HEK293 (cell line): Measurements from ENCODE around the gene PYDC2.

Experiments
- FEZF1 ChIP-seq: fragments of 450-650 bp; formaldehyde crosslinking; IDR thresholded peaks from 2 replicates; pipeline ENCODE4 v1.5.1; 2016; ENCODE audit warnings: missing biosample characterization, missing genetic modification characterization
- GLIS2 ChIP-seq: fragments of 450-650 bp; formaldehyde crosslinking; IDR thresholded peaks from 2 replicates; pipeline ENCODE4 v1.5.1; 2016; ENCODE audit warnings: missing biosample characterization, missing genetic modification characterization
- KLF10 ChIP-seq: fragments of 450-650 bp; IDR thresholded peaks from 2 replicates; pipeline ENCODE4 v1.5.1; 2018; ENCODE audit warnings: missing biosample characterization, mild to moderate bottlenecking, missing genetic modification characterization
- KLF16 ChIP-seq: fragments of 450-650 bp; formaldehyde crosslinking; IDR thresholded peaks from 2 replicates; pipeline ENCODE4 v1.5.1; 2017; ENCODE audit warnings: missing biosample characterization, missing genetic modification characterization
- REPIN1 ChIP-seq: fragments of 450-650 bp; formaldehyde crosslinking; IDR thresholded peaks from 2 replicates; pipeline ENCODE4 v1.5.1; 2017; ENCODE audit warnings: missing biosample characterization, missing genetic modification characterization, low read depth
- YY2 ChIP-seq: fragments of 450-650 bp; formaldehyde crosslinking; IDR thresholded peaks from 2 replicates; pipeline ENCODE4 v1.5.1; 2016; ENCODE audit warnings: missing biosample characterization, missing genetic modification characterization
- ZBTB21 ChIP-seq: fragments of 450-650 bp; formaldehyde crosslinking; IDR thresholded peaks from 2 replicates; pipeline ENCODE4 v1.5.1; 2017; ENCODE audit warnings: missing biosample characterization, missing genetic modification characterization
- ZBTB44 ChIP-seq: fragments of 450-650 bp; IDR thresholded peaks from 2 replicates; pipeline ENCODE4 v1.5.1; 2018; ENCODE audit warnings: missing biosample characterization, mild to moderate bottlenecking, missing genetic modification characterization
- ZNF23 ChIP-seq: fragments of 450-650 bp; formaldehyde crosslinking; IDR thresholded peaks from 2 replicates; pipeline ENCODE4 v1.5.1; 2016; ENCODE audit warnings: missing biosample characterization, missing genetic modification characterization, borderline replicate concordance
- ZNF239 ChIP-seq: fragments of 450-650 bp; formaldehyde crosslinking; IDR thresholded peaks from 2 replicates; pipeline ENCODE4 v1.5.1; 2016; ENCODE audit warnings: missing biosample characterization, missing genetic modification characterization
- ZNF26 ChIP-seq: fragments of 450-650 bp; formaldehyde crosslinking; IDR thresholded peaks from 2 replicates; pipeline ENCODE4 v1.5.1; 2016; ENCODE audit warnings: missing biosample characterization, missing genetic modification characterization
- ZNF280D ChIP-seq: fragments of 450-650 bp; formaldehyde crosslinking; IDR thresholded peaks from 2 replicates; pipeline ENCODE4 v1.5.1; 2016; ENCODE audit warnings: missing biosample characterization, missing genetic modification characterization
- ZNF341 ChIP-seq: fragments of 450-650 bp; formaldehyde crosslinking; IDR thresholded peaks from 2 replicates; pipeline ENCODE4; 2016; ENCODE audit warnings: low read depth, missing biosample characterization, missing genetic modification characterization
- ZNF37A ChIP-seq: fragments of 450-650 bp; IDR thresholded peaks from 2 replicates; pipeline ENCODE4 v1.5.1; 2018; ENCODE audit warnings: missing biosample characterization, missing genetic modification characterization
- ZNF433 ChIP-seq: fragments of 450-650 bp; formaldehyde crosslinking; IDR thresholded peaks from 2 replicates; pipeline ENCODE4 v1.5.1; 2016; ENCODE audit warnings: missing biosample characterization, missing genetic modification characterization, low read depth
- ZNF629 ChIP-seq: fragments of 450-650 bp; formaldehyde crosslinking; IDR thresholded peaks from 2 replicates; pipeline ENCODE4 v1.5.1; 2017; ENCODE audit warnings: missing biosample characterization, missing genetic modification characterization
- ZNF792 ChIP-seq: fragments of 450-650 bp; formaldehyde crosslinking; IDR thresholded peaks from 2 replicates; pipeline ENCODE4 v1.5.1; 2016; ENCODE audit warnings: missing biosample characterization, missing genetic modification characterization
- ZSCAN16 ChIP-seq: fragments of 450-650 bp; formaldehyde crosslinking; IDR thresholded peaks from 2 replicates; pipeline ENCODE4 v1.5.1; 2016; ENCODE audit warnings: missing biosample characterization, missing genetic modification characterization
- ZXDB ChIP-seq: fragments of 450-650 bp; formaldehyde crosslinking; IDR thresholded peaks from 2 replicates; pipeline ENCODE4 v1.5.1; 2016; ENCODE audit warnings: missing biosample characterization, missing genetic modification characterization
- TF ChIP-seq, protein P1 (sequence below): fragments of 450-650 bp; formaldehyde crosslinking; IDR thresholded peaks from 2 replicates; pipeline ENCODE4 v1.5.1; 2016; ENCODE audit warnings: missing biosample characterization, missing genetic modification characterization, borderline replicate concordance
- TF ChIP-seq, protein P2 (sequence below): fragments of 450-650 bp; formaldehyde crosslinking; conservative IDR thresholded peaks from 2 replicates; pipeline ENCODE4 v1.5.1; 2016; ENCODE audit warnings: low read depth, missing biosample characterization, missing genetic modification characterization
- TF ChIP-seq, protein P3 (sequence below): fragments of 450-650 bp; formaldehyde crosslinking; IDR thresholded peaks from 2 replicates; pipeline ENCODE4 v1.5.1; 2016; ENCODE audit warnings: missing biosample characterization, missing genetic modification characterization

PYDC2 gene

DNA sequence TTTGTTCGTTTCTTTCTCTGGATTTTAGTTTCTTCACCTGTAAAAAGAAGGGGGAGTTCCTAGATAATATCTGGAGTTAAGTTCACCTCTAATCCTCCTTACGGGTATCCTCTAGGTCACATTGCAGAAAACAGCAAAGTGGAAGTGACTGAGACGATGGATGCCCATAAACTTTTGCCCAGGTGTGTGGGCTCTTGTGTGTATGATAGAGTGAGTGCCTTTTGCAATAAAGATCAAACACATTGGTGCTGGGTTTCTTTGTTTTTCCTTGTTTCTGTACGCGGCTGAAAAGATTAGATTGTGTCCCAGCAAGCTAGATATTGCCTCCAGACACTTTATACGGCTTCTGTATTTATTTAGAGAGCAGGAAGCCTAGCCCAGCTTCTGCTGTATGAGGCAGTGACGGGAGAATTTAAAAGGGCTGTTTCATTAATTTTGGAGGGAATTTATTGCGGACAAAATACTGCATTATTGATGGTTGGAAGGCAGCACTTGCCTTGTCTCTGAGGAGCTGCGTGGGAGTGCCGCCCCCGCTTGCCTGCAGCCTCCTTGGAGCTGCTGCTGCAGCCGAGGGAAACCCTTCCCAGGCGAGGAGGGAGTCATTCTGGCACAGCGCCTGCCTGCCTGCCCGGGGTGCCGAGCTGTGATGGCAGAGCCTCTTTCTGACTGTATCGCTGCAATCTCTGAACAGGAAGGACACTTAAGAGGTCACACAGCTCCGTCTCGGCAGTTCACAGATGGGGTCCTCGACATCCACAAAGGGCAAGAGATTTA lies 38.5 kb downstream of the PYDC2 start (continued):
- TF ChIP-seq ZNF280D (tag by site-specific recombination) (no peak), KLF16 (tag by site-specific recombination) (no peak), ZNF341 (tag by site-specific recombination) (peak; percentile 98), ZBTB44 (tag by site-specific recombination) (peak; percentile 86), ZNF239 (tag by site-specific recombination) (no peak), ZNF23 (tag by site-specific recombination) (no peak), REPIN1 (tag by site-specific recombination) (no peak), ZNF433 (tag by site-specific recombination) (no peak), KLF10 (tag by site-specific recombination) (no peak), ZNF792 (tag by site-specific recombination) (no peak), ZNF629 (tag by site-specific recombination) (peak; percentile 79), GLIS2 (tag by site-specific recombination) (peak; percentile 72), ZBTB21 (tag by site-specific recombination) (no peak), YY2 (tag by site-specific recombination) (no peak), ZSCAN16 (tag by site-specific recombination) (0 out of 2 replicates have a peak, but pooled peaks have one; percentile 73), ZXDB (tag by site-specific recombination) (0 out of 2 replicates have a peak, but pooled peaks have one; percentile 17), ZNF37A (tag by site-specific recombination) (no peak), ZNF26 (no peak), FEZF1 (tag by site-specific recombination) (peak; percentile 36; the same call in 1 of the 2 replicates)
- TF ChIP-seq, protein P1, sequence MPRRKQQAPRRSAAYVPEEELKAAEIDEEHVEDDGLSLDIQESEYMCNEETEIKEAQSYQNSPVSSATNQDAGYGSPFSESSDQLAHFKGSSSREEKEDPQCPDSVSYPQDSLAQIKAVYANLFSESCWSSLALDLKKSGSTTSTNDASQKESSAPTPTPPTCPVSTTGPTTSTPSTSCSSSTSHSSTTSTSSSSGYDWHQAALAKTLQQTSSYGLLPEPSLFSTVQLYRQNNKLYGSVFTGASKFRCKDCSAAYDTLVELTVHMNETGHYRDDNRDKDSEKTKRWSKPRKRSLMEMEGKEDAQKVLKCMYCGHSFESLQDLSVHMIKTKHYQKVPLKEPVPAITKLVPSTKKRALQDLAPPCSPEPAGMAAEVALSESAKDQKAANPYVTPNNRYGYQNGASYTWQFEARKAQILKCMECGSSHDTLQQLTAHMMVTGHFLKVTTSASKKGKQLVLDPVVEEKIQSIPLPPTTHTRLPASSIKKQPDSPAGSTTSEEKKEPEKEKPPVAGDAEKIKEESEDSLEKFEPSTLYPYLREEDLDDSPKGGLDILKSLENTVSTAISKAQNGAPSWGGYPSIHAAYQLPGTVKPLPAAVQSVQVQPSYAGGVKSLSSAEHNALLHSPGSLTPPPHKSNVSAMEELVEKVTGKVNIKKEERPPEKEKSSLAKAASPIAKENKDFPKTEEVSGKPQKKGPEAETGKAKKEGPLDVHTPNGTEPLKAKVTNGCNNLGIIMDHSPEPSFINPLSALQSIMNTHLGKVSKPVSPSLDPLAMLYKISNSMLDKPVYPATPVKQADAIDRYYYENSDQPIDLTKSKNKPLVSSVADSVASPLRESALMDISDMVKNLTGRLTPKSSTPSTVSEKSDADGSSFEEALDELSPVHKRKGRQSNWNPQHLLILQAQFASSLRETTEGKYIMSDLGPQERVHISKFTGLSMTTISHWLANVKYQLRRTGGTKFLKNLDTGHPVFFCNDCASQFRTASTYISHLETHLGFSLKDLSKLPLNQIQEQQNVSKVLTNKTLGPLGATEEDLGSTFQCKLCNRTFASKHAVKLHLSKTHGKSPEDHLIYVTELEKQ, result no peak
- TF ChIP-seq, protein P2, sequence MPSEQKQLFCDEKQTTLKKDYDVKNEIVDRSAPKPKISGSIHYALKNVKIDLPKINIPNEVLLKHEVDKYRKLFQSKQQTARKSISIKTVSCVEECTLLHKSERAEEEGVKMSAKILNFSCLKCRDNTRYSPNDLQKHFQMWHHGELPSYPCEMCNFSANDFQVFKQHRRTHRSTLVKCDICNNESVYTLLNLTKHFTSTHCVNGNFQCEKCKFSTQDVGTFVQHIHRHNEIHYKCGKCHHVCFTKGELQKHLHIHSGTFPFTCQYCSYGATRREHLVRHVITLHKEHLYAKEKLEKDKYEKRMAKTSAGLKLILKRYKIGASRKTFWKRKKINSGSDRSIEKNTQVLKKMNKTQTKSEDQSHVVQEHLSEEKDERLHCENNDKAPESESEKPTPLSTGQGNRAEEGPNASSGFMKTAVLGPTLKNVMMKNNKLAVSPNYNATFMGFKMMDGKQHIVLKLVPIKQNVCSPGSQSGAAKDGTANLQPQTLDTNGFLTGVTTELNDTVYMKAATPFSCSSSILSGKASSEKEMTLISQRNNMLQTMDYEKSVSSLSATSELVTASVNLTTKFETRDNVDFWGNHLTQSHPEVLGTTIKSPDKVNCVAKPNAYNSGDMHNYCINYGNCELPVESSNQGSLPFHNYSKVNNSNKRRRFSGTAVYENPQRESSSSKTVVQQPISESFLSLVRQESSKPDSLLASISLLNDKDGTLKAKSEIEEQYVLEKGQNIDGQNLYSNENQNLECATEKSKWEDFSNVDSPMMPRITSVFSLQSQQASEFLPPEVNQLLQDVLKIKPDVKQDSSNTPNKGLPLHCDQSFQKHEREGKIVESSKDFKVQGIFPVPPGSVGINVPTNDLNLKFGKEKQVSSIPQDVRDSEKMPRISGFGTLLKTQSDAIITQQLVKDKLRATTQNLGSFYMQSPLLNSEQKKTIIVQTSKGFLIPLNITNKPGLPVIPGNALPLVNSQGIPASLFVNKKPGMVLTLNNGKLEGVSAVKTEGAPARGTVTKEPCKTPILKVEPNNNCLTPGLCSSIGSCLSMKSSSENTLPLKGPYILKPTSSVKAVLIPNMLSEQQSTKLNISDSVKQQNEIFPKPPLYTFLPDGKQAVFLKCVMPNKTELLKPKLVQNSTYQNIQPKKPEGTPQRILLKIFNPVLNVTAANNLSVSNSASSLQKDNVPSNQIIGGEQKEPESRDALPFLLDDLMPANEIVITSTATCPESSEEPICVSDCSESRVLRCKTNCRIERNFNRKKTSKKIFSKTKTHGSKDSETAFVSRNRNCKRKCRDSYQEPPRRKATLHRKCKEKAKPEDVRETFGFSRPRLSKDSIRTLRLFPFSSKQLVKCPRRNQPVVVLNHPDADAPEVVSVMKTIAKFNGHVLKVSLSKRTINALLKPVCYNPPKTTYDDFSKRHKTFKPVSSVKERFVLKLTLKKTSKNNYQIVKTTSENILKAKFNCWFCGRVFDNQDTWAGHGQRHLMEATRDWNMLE, result no peak
- TF ChIP-seq, protein P3, sequence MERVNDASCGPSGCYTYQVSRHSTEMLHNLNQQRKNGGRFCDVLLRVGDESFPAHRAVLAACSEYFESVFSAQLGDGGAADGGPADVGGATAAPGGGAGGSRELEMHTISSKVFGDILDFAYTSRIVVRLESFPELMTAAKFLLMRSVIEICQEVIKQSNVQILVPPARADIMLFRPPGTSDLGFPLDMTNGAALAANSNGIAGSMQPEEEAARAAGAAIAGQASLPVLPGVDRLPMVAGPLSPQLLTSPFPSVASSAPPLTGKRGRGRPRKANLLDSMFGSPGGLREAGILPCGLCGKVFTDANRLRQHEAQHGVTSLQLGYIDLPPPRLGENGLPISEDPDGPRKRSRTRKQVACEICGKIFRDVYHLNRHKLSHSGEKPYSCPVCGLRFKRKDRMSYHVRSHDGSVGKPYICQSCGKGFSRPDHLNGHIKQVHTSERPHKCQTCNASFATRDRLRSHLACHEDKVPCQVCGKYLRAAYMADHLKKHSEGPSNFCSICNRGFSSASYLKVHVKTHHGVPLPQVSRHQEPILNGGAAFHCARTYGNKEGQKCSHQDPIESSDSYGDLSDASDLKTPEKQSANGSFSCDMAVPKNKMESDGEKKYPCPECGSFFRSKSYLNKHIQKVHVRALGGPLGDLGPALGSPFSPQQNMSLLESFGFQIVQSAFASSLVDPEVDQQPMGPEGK (tag by site-specific recombination), result 0 out of 2 replicates have a peak, but pooled peaks have one; percentile 40
